ENCODE measurements around the gene DUOXA1.

GRCh38 chr15:45144775-45145174 lies 15.1 kb upstream of the DUOXA1 start:
- no peak for TF ChIP-seq CTCF (IDR thresholded peaks at IDR 0.05; ENCODE audit: insufficient read depth, low read length)
- no peak for TF ChIP-seq REST (IDR thresholded peaks at IDR 0.05; ENCODE audit: insufficient replicate concordance, low read depth)
